GM12878 (cell line): ENCODE results near the gene SPIRE1. TPM values are rescaled to one million over a fixed set of nuclear protein-coding genes. Genes with fewer than 3 reads are reported as not detected.

Experiments
- ATAC-seq: fragments of 200-7000 bp; cut with Tn5 transposase; 3 replicates; pipeline ENCODE4 v1.9.1; 2020; ENCODE audit warnings: mild to moderate bottlenecking, moderate library complexity
- BruUV-seq: library from RNA; stranded (reverse); fragments of 400-500 nt; replicated peaks from 2 replicates; lab custom pipeline; 2021; lab: Mats Ljungman, UMichigan
- CTCF ChIA-PET: fragments of 300-600 bp; sonication (Branson Sonifier 250); formaldehyde crosslinking; extraction: SDS; loops from one replicate; lab custom pipeline; 2021; ENCODE audit warnings: inconsistent platforms; lab: Yijun Ruan, JAX
- POLR2A ChIA-PET: fragments of 350-600 bp; formaldehyde crosslinking; extraction: SDS; loops from one replicate; lab custom pipeline; 2021; ENCODE audit warnings: inconsistent platforms; lab: Charles Lee
- RAD21 ChIA-PET: fragments of 300-600 bp; sonication (Branson Sonifier 250); formaldehyde crosslinking; loops from one replicate; lab custom pipeline; 2023; ENCODE audit warnings: antibody characterized with exemption; ENCODE audit not compliant: unreplicated experiment; lab: Charles Lee
- SMC1A ChIA-PET: fragments of 300-600 bp; sonication (Branson Sonifier 250); formaldehyde crosslinking; loops from one replicate; lab custom pipeline; 2023; ENCODE audit not compliant: unreplicated experiment, uncharacterized antibody; lab: Charles Lee
- DNase-seq: peaks from one replicate; pipeline ENCODE4 v3.0.0-alpha.2; 2011; ENCODE audit warnings: low read depth, low spot score
- FAIRE-seq: peaks from 3 replicates; lab custom pipeline; 2011; peaks lifted over from hg19 to GRCh38; lab: Jason Lieb, UNC
- H2AFZ ChIP-seq: 2 replicates; pipeline ENCODE4 v1.6.0; 2011; ENCODE audit warnings: low read depth, low read length, control low read depth; ENCODE audit not compliant: control insufficient read depth
- H3K27ac ChIP-seq: 2 replicates; pipeline ENCODE4 v1.5.1; 2011; ENCODE audit warnings: control low read depth; ENCODE audit not compliant: control insufficient read depth, insufficient read depth
- H3K27me3 ChIP-seq, 2 experiments: replicated peaks in 1 of 2; 2 replicates each; pipeline versions ENCODE4 v1.6.0 to v1.6.1; 2011; ENCODE audit warnings: low read length in 1 of 2; ENCODE audit not compliant: control insufficient read depth in 2 of 2, insufficient read depth in 2 of 2
- H3K36me3 ChIP-seq, 2 experiments: 2 replicates each; pipeline ENCODE4 v1.5.1; 2011; ENCODE audit warnings: low read length in 1 of 2; ENCODE audit not compliant: control insufficient read depth in 2 of 2, insufficient read depth in 2 of 2
- H3K4me1 ChIP-seq: 2 replicates; pipeline ENCODE4 v1.6.1; 2011; ENCODE audit warnings: mild to moderate bottlenecking, low read length, moderate library complexity, mixed read lengths; ENCODE audit not compliant: control insufficient read depth, insufficient read depth
- H3K4me2 ChIP-seq: 2 replicates; pipeline ENCODE4 v1.6.0; 2011; ENCODE audit warnings: control low read depth; ENCODE audit not compliant: control insufficient read depth, insufficient read depth
- H3K4me3 ChIP-seq: fragments of 200-600 bp; sonication (generic); 2 replicates; pipeline ENCODE4 v1.5.1; 2016
- H3K79me2 ChIP-seq: 2 replicates; pipeline ENCODE4 v1.6.0; 2011; ENCODE audit warnings: low read length; ENCODE audit not compliant: control insufficient read depth, insufficient read depth
- H3K9ac ChIP-seq: 2 replicates; pipeline ENCODE4 v1.8.0; 2011; ENCODE audit warnings: low read length, control low read depth, mixed read lengths; ENCODE audit not compliant: control insufficient read depth, insufficient read depth
- H3K9me3 ChIP-seq: replicated peaks from 3 replicates; pipeline ENCODE4 v1.5.1; 2011; ENCODE audit warnings: mild to moderate bottlenecking, low read length; ENCODE audit not compliant: control insufficient read depth, insufficient read depth
- H4K20me1 ChIP-seq: 2 replicates; pipeline ENCODE4 v1.6.0; 2011; ENCODE audit not compliant: control insufficient read depth, insufficient read depth
- ESRRA ChIP-seq: IDR thresholded peaks from 2 replicates; pipeline ENCODE4 v1.6.1; 2012; ENCODE audit warnings: mild to moderate bottlenecking, low read length, improper control_type of control experiment
- POLR2A ChIP-seq: IDR thresholded peaks from 2 replicates; pipeline ENCODE4 v1.6.1; 2011; ENCODE audit warnings: low read depth, mild to moderate bottlenecking, low read length
- POLR2AphosphoS5 ChIP-seq: IDR thresholded peaks from 2 replicates; pipeline ENCODE4 v1.6.1; 2011; ENCODE audit warnings: mild to moderate bottlenecking, low read length, inconsistent platforms
- RELA ChIP-seq: fragments of 450-650 bp; IDR thresholded peaks from 2 replicates; pipeline ENCODE4 v1.8.0; 2014; ENCODE audit warnings: borderline replicate concordance; ENCODE audit not compliant: partially characterized antibody
- TCF12 ChIP-seq: IDR thresholded peaks from 2 replicates; pipeline ENCODE4 v1.6.1; 2011; ENCODE audit warnings: low read depth, mild to moderate bottlenecking, low read length
- ZNF217 ChIP-seq: fragments of 450-650 bp; IDR thresholded peaks from 2 replicates; pipeline ENCODE4 v1.6.1; 2017; ENCODE audit warnings: antibody characterized with exemption, mild to moderate bottlenecking
- ZNF384 ChIP-seq: IDR thresholded peaks from 2 replicates; pipeline ENCODE4 v1.6.1; 2012; ENCODE audit warnings: low read depth, mild to moderate bottlenecking, low read length, improper control_type of control experiment, borderline replicate concordance
- in situ Hi-C: fragments of 300-500 bp; cut with MboI; formaldehyde crosslinking; loops from 9 replicates; pipeline ENCODE4 v1.14.3; 2018; ENCODE audit warnings: mixed read lengths
- intact Hi-C: fragments of 100-400 bp; cut with micrococcal nuclease; formaldehyde crosslinking; loops from one replicate; pipeline ENCODE4 v1.14.2; 2022; ENCODE audit not compliant: unreplicated experiment
- polyA plus RNA-seq, 11 experiments: library from polyadenylated mRNA; depleted of rRNA in 4 of 11; unstranded in 6 of 11; stranded (reverse) in 5 of 11; fragments of >200 nt; fragmentation: Nextera tagmentation in 4 of 11; fragmentation: Illumina TruSeq in 1 of 11; extraction: Ambion mirVana in 4 of 11; extraction: Trizol in 1 of 11; gene quantifications; 1 replicate in 1 of 11; 2 replicates in 10 of 11; pipeline versions ENCODE4 v1.2.1 to v1.2.3, GENCODE V29; 2011 to 2016; ENCODE audit warnings: inconsistent platforms in 2 of 11, missing spikeins in 2 of 11, low read depth in 1 of 11
- total RNA-seq, 4 experiments: library from RNA; depleted of rRNA in 3 of 4; stranded (reverse); fragments of >200 nt in 3 of 4; fragmentation: Illumina TruSeq in 1 of 4; extraction: Trizol in 1 of 4; gene quantifications; 2 replicates each; pipeline versions ENCODE4 v1.2.1 to v1.2.3, GENCODE V29; 2013 to 2021
- TF ChIP-seq, protein P1 (sequence below): fragments of 450-650 bp; IDR thresholded peaks from 2 replicates; pipeline ENCODE4 v1.6.1; 2016; ENCODE audit warnings: mild to moderate bottlenecking
- TF ChIP-seq, protein P2 (sequence below): fragments of 450-650 bp; IDR thresholded peaks from 2 replicates; pipeline ENCODE4 v1.6.1; 2017; ENCODE audit warnings: low read depth, mild to moderate bottlenecking, moderate library complexity
- TF ChIP-seq, protein P3 (sequence below): fragments of 150-350 bp; IDR thresholded peaks from 2 replicates; pipeline ENCODE4 v1.6.1; 2014; ENCODE audit warnings: mild to moderate bottlenecking, low read depth, low read length
- TF ChIP-seq, protein P4 (sequence below): fragments of 450-650 bp; IDR thresholded peaks from 2 replicates; pipeline ENCODE4 v1.6.1; 2017; ENCODE audit warnings: mild to moderate bottlenecking

SPIRE1 gene
- total and polyA plus RNA-seq, 10 of the 15 experiments (the other 5 are each of a cell fraction or from before 2014, with no cell fraction given): 0.18 to 9.2 (median 4.3) TPM

DNA sequence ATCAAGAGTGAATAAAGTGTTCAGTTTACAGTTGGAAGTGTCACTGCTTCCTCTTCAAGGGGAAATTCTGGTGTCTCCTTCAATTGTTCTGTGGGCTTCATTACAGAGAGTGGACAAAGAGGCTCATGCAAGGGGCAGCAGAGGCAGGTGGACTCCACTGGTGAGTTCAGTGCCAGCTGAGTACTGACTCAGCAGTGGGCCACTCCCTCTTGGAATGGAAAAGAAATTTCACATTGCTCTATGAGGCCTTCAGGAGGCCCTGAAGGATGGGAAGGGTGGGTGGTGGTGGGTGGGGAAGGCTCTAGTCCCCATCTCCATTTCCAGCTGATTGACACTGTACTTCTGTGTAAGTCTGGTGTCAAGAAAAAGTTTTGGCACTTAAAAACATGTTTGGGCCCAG, 183.8 kb downstream of the SPIRE1 start:
- intact Hi-C loops: no loop called here
- BruUV-seq: no TSS peak

More for the DNA sequence above, 183.8 kb downstream of the SPIRE1 start:
- SMC1A ChIA-PET: no interaction called here
- no peaks in the 10 kb centered on the region for H3K79me2 ChIP-seq
- H2AFZ ChIP-seq: no peak overlapping the region
- H3K36me3 ChIP-seq: no peaks in the 10 kb centered on the region
- H3K4me2 ChIP-seq: no peak overlapping the region
- no peaks in the 10 kb centered on the region for H3K4me1 ChIP-seq
- RAD21 ChIA-PET: no interaction called here
- H3K27me3 ChIP-seq: no peaks in the 10 kb centered on the region; a peak in 1 of 4 replicates
- no peaks in the 10 kb centered on the region for H4K20me1 ChIP-seq
- no peak overlapping the region for H3K9ac ChIP-seq
- CTCF ChIA-PET: no interaction called here
- H3K9me3 ChIP-seq: no peaks in the 10 kb centered on the region
- no peak for DNase-seq
- no peak overlapping the region for H3K27ac ChIP-seq
- H3K4me3 ChIP-seq: no peak overlapping the region
- POLR2A ChIA-PET: no interaction called here
- TF ChIP-seq ESRRA: no peak
- TF ChIP-seq POLR2AphosphoS5: no peak
- TF ChIP-seq POLR2A: no peak
- TF ChIP-seq RELA: no peak
- TF ChIP-seq, protein P1, sequence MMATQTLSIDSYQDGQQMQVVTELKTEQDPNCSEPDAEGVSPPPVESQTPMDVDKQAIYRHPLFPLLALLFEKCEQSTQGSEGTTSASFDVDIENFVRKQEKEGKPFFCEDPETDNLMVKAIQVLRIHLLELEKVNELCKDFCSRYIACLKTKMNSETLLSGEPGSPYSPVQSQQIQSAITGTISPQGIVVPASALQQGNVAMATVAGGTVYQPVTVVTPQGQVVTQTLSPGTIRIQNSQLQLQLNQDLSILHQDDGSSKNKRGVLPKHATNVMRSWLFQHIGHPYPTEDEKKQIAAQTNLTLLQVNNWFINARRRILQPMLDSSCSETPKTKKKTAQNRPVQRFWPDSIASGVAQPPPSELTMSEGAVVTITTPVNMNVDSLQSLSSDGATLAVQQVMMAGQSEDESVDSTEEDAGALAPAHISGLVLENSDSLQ: no peak
- no peak for TF ChIP-seq ZNF384
- no peak for TF ChIP-seq TCF12
- TF ChIP-seq ZNF217: no peak
- TF ChIP-seq, protein P2, sequence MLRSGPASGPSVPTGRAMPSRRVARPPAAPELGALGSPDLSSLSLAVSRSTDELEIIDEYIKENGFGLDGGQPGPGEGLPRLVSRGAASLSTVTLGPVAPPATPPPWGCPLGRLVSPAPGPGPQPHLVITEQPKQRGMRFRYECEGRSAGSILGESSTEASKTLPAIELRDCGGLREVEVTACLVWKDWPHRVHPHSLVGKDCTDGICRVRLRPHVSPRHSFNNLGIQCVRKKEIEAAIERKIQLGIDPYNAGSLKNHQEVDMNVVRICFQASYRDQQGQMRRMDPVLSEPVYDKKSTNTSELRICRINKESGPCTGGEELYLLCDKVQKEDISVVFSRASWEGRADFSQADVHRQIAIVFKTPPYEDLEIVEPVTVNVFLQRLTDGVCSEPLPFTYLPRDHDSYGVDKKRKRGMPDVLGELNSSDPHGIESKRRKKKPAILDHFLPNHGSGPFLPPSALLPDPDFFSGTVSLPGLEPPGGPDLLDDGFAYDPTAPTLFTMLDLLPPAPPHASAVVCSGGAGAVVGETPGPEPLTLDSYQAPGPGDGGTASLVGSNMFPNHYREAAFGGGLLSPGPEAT: no peak
- TF ChIP-seq, protein P3, sequence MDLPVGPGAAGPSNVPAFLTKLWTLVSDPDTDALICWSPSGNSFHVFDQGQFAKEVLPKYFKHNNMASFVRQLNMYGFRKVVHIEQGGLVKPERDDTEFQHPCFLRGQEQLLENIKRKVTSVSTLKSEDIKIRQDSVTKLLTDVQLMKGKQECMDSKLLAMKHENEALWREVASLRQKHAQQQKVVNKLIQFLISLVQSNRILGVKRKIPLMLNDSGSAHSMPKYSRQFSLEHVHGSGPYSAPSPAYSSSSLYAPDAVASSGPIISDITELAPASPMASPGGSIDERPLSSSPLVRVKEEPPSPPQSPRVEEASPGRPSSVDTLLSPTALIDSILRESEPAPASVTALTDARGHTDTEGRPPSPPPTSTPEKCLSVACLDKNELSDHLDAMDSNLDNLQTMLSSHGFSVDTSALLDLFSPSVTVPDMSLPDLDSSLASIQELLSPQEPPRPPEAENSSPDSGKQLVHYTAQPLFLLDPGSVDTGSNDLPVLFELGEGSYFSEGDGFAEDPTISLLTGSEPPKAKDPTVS: no peak
- TF ChIP-seq, protein P4, sequence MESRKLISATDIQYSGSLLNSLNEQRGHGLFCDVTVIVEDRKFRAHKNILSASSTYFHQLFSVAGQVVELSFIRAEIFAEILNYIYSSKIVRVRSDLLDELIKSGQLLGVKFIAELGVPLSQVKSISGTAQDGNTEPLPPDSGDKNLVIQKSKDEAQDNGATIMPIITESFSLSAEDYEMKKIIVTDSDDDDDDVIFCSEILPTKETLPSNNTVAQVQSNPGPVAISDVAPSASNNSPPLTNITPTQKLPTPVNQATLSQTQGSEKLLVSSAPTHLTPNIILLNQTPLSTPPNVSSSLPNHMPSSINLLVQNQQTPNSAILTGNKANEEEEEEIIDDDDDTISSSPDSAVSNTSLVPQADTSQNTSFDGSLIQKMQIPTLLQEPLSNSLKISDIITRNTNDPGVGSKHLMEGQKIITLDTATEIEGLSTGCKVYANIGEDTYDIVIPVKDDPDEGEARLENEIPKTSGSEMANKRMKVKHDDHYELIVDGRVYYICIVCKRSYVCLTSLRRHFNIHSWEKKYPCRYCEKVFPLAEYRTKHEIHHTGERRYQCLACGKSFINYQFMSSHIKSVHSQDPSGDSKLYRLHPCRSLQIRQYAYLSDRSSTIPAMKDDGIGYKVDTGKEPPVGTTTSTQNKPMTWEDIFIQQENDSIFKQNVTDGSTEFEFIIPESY: no peak
- TF ChIP-seq, all 136 proteins: peak for 0
- FAIRE-seq: no peak
- ATAC-seq: no peak
- in situ Hi-C loops: no loop called here
